Stimulated activated CD8-positive, alpha-beta memory T cell treated with anti-CD3 and anti-CD28 coated beads, Interleukin-7, amount 100 ng/mL, for 4 hours (primary cell): ENCODE results near the gene DIDO1.
"Not testable (repeated sequence)": the region's sequence is repeated elsewhere in the genome, so short reads cannot be mapped to it uniquely, and the experiment has no call there.

Experiments
- DNase-seq, 2 donors: peaks; one replicate each; pipeline ENCODE4 v3.0.0-alpha.2; 2020; ENCODE audit warnings: low read depth in 2 of 2

The DIDO1 gene

GRCh38 chr20:62880147-62880934 lies 46.0 kb downstream of the DIDO1 start:
- no peak for DNase-seq

- DNase-seq: no peak
Observed at GRCh38 chr20:62879275-62880146, 46.8 kb downstream of the DIDO1 start.

- no peak for DNase-seq
Observed at GRCh38 chr20:62878244-62879038, 47.9 kb downstream of the DIDO1 start.

- DNase-seq: no peak
Observed at GRCh38 chr20:62876902-62877816, 49.1 kb downstream of the DIDO1 start.

GRCh38 chr20:62876501-62876901 lies 49.8 kb downstream of the DIDO1 start:
- no peak for DNase-seq

- no peak for DNase-seq
Observed at GRCh38 chr20:62875419-62876361, 50.6 kb downstream of the DIDO1 start.

GRCh38 chr20:62874964-62875344 lies 51.4 kb downstream of the DIDO1 start:
- DNase-seq: no peak

GRCh38 chr20:62873681-62874031 lies 52.6 kb downstream of the DIDO1 start:
- DNase-seq: not testable (repeated sequence)

GRCh38 chr20:62873280-62873679 lies 53.0 kb downstream of the DIDO1 start:
- DNase-seq: no peak

GRCh38 chr20:62872862-62873261 lies 53.4 kb downstream of the DIDO1 start:
- DNase-seq: no peak

- no peak for DNase-seq
Observed at GRCh38 chr20:62872184-62872847, 54.0 kb downstream of the DIDO1 start.

GRCh38 chr20:62864207-62864606 lies 62.1 kb downstream of the DIDO1 start:
- no peak for DNase-seq

- peak; percentile 83 to 86 for DNase-seq
Observed at GRCh38 chr20:62861726-62862336, 64.5 kb downstream of the DIDO1 start, which contains the start of gene TCFL5. TCFL5 (minus strand) TSS chr20:62861822; CDS start chr20:62861670, 152 bp downstream.

- peak in 1 of 2 donors; percentile 30 for DNase-seq
Observed at GRCh38 chr20:62860924-62861691, 65.2 kb downstream of the DIDO1 start.

GRCh38 chr20:62860391-62860923 lies 65.8 kb downstream of the DIDO1 start:
- DNase-seq: no peak

- no peak for DNase-seq
Observed at GRCh38 chr20:62859721-62860120, 66.6 kb downstream of the DIDO1 start.

GRCh38 chr20:62858058-62858830 lies 68.1 kb downstream of the DIDO1 start:
- DNase-seq: no peak
